ENCODE data around the gene PRSS12.
A peak's percentile ranks its signal among the peaks of the same experiment; 100 is the strongest.

The PRSS12 gene

GRCh38 chr4:118346495-118346894 lies 6.3 kb downstream of the PRSS12 start:
- TF ChIP-seq CTCF (IDR thresholded peaks at IDR 0.05; ENCODE audit: insufficient read depth, low read depth, low read length, missing control alignments): no peak
- no peak overlapping the region for H3K4me3 ChIP-seq (ENCODE audit: low read length)
- no peak for DNase-seq (ENCODE audit: low read depth)

GRCh38 chr4:118345813-118346212 lies 7.0 kb downstream of the PRSS12 start:
- DNase-seq (ENCODE audit: low read depth): peak; percentile 70

GRCh38 chr4:118344801-118345200 lies 8.0 kb downstream of the PRSS12 start:
- H3K4me3 ChIP-seq (ENCODE audit: low read length): no peak overlapping the region
- no peak for TF ChIP-seq CTCF (IDR thresholded peaks at IDR 0.05; ENCODE audit: insufficient read depth, low read depth, low read length, missing control alignments)
- no peak for DNase-seq (ENCODE audit: low read depth)

More at GRCh38 chr4:118345813-118346212, 7.0 kb downstream of the PRSS12 start:
- no peak overlapping the region for H3K4me3 ChIP-seq (ENCODE audit: low read length)
- TF ChIP-seq CTCF (IDR thresholded peaks at IDR 0.05; ENCODE audit: insufficient read depth, low read depth, low read length, missing control alignments): no peak

- DNase-seq (ENCODE audit: low read depth): no peak
- H3K4me3 ChIP-seq (ENCODE audit: low read length): no peak overlapping the region
- no peak for TF ChIP-seq CTCF (IDR thresholded peaks at IDR 0.05; ENCODE audit: insufficient read depth, low read depth, low read length, missing control alignments)
These were observed 9.3 kb downstream of the PRSS12 start for GRCh38 chr4:118343501-118343900.

GRCh38 chr4:118340109-118340508 lies 12.7 kb downstream of the PRSS12 start:
- TF ChIP-seq CTCF (IDR thresholded peaks at IDR 0.05; ENCODE audit: insufficient read depth, low read depth, low read length, missing control alignments): no peak
- no peak for DNase-seq (ENCODE audit: low read depth)
- H3K4me3 ChIP-seq (ENCODE audit: low read length): no peak overlapping the region

- H3K4me3 ChIP-seq (ENCODE audit: low read length): no peak overlapping the region
- DNase-seq (ENCODE audit: low read depth): peak; percentile 38
- TF ChIP-seq CTCF (IDR thresholded peaks at IDR 0.05; ENCODE audit: insufficient read depth, low read depth, low read length, missing control alignments): no peak
These were observed 13.6 kb downstream of the PRSS12 start for GRCh38 chr4:118338981-118339765.

GRCh38 chr4:118338518-118338917 lies 14.3 kb downstream of the PRSS12 start:
- TF ChIP-seq CTCF (IDR thresholded peaks at IDR 0.05; ENCODE audit: insufficient read depth, low read depth, low read length, missing control alignments): no peak
- DNase-seq (ENCODE audit: low read depth): no peak
- H3K4me3 ChIP-seq (ENCODE audit: low read length): no peak overlapping the region
